ENCODE data around the gene HARS1. TPM values are rescaled to one million over a fixed set of nuclear protein-coding genes. Genes with fewer than 3 reads are reported as not detected.

The HARS1 gene
- total RNA-seq, 1 donor from 2014 or later: 77.7 TPM

DNA sequence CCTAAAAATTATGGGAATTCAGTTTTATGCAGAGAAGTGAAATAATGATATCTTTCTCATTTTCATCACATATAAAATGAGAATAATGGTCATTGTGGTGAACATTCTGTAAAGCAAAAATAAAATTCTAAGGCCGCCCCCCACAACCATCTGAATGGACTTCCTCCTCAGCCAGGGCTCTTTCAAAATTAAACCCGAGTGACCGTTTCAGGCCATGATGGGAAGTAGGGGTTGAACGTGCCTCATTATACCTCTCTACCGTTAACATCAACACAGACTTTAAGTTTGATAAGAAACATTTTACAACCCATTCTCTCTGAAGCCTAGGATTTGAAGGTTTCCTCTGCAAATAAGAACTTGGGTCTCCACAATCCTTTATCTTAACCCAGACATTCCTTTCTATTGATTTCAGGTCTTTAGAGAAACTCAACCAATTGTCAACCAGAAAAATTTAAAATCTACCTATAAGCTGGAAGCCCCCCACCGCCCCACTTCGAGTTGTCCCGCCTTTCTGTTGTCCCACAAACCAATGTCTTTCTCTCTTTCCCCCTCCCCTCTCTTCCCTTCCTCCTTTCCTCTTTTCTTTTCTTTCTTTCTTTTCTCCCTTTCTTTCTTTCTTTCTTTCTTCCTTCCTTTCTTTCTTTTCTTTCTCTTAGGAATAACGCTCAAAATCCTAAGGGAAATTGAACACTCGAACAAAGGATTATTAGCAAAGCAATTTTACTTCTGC is 53.6 kb downstream of the HARS1 start:
- peak overlapping the region; percentile 60 for H3K4me3 Mint-ChIP-seq (ENCODE audit: low read depth)
- no peak for DNase-seq (ENCODE audit: low spot score, unreplicated experiment)

DNA sequence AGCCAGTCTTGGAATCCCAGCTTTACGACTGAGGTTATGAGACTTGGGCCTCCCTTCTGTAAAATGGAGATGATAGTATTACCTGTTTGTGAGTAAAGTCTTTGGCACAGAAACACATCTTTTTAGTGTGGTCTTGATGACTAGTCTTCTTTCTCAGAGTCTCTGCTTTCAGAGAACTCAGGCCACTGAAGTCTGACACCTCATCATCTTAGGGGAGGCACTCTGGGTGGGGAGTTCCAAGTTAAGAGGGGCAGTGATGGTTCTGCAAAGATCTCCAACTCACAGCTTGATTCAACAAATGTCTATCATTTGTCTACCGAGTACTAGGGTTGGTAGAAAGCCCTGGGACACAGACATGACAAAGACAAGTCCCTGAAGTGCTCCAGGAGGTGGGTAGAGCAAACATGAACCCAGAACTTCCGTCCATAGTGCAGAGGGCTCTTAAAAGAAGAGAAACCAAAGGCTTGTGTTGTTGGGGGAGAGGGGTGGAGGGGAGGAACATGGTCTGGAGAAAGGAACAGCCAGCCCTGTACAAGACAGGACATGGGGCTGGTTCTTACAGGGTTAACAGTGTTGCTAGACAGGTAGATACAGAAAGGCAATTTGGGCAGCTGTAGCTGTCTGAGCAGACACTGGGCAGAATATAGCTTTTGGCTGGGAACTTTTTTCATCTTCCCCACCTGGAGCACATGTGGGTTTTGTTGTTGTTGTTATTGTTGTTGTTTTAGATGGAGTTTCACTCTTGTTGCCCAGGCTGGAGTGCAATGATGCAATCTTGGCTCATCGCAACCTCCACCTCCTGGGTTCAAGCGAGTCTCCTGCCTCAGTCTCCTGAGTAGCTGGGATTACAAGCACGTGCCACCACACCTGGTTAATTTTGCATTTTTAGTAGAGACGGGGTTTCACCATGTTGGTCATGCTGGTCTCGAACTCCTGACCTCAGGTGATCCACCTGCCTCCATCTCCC is 55.6 kb downstream of the HARS1 start:
- TF ChIP-seq CTCF (IDR thresholded peaks at IDR 0.05; ENCODE audit: unreplicated experiment): no peak
- Mint-ChIP-seq H3K36me3 (ENCODE audit: insufficient read depth) (peaks cover 2% of the 10 kb centered on the region), H3K4me1 (ENCODE audit: low read depth) (peaks cover 10% of the 10 kb centered on the region), H3K9me3 (ENCODE audit: low read depth) (peaks cover 10% of the 10 kb centered on the region), H3K27ac (no peak overlapping the region), H3K27me3 (no peaks in the 10 kb centered on the region), H3K4me3 (ENCODE audit: low read depth) (no peak overlapping the region)
- no peak for DNase-seq (ENCODE audit: low spot score, unreplicated experiment)

More for the DNA sequence above, 53.6 kb downstream of the HARS1 start:
- peaks cover 10% of the 10 kb centered on the region for H3K9me3 Mint-ChIP-seq (ENCODE audit: low read depth)
- no peaks in the 10 kb centered on the region for H3K27me3 Mint-ChIP-seq
- peaks cover 10% of the 10 kb centered on the region for H3K4me1 Mint-ChIP-seq (ENCODE audit: low read depth)
- H3K27ac Mint-ChIP-seq: no peak overlapping the region
- peaks cover 3% of the 10 kb centered on the region for H3K36me3 Mint-ChIP-seq (ENCODE audit: insufficient read depth)
- TF ChIP-seq CTCF (IDR thresholded peaks at IDR 0.05; ENCODE audit: unreplicated experiment): no peak

- no peak for DNase-seq (ENCODE audit: low spot score, unreplicated experiment)
- no peak for TF ChIP-seq CTCF (IDR thresholded peaks at IDR 0.05; ENCODE audit: unreplicated experiment)
- Mint-ChIP-seq H3K27ac (no peak overlapping the region), H3K4me1 (ENCODE audit: low read depth) (peaks cover 6% of the 10 kb centered on the region), H3K36me3 (ENCODE audit: insufficient read depth) (peaks cover 2% of the 10 kb centered on the region), H3K4me3 (ENCODE audit: low read depth) (no peak overlapping the region), H3K9me3 (ENCODE audit: low read depth) (peaks cover 10% of the 10 kb centered on the region), H3K27me3 (no peaks in the 10 kb centered on the region)
These were observed 57.1 kb downstream of the HARS1 start for GRCh38 chr5:140634103-140634502.

- TF ChIP-seq CTCF (IDR thresholded peaks at IDR 0.05; ENCODE audit: unreplicated experiment): no peak
- Mint-ChIP-seq H3K27ac (no peak overlapping the region), H3K27me3 (no peaks in the 10 kb centered on the region), H3K9me3 (ENCODE audit: low read depth) (peaks cover 10% of the 10 kb centered on the region), H3K4me3 (ENCODE audit: low read depth) (no peak overlapping the region), H3K4me1 (ENCODE audit: low read depth) (peaks cover 4% of the 10 kb centered on the region), H3K36me3 (ENCODE audit: insufficient read depth) (no peaks in the 10 kb centered on the region)
- DNase-seq (ENCODE audit: low spot score, unreplicated experiment): no peak
These were observed 57.7 kb downstream of the HARS1 start for GRCh38 chr5:140633501-140633900.

- H3K27ac Mint-ChIP-seq: no peak within 1 kb of the TSS
- DNase-seq (ENCODE audit: low spot score, unreplicated experiment): no peak
- peaks cover 9% of the 10 kb centered on the region for H3K9me3 Mint-ChIP-seq (ENCODE audit: low read depth)
These were observed 58.1 kb downstream of the HARS1 start, which contains the start of gene CD14 for GRCh38 chr5:140633021-140633471. TSS of gene CD14 (minus strand) at chr5:140633175. CDS start at chr5:140633071, 104 bp downstream.

More at GRCh38 chr5:140633021-140633471, 58.1 kb downstream of the HARS1 start, which contains the start of gene CD14:
- no peak for TF ChIP-seq CTCF (IDR thresholded peaks at IDR 0.05; ENCODE audit: unreplicated experiment)
- peaks cover 2% of the 10 kb centered on the region for H3K36me3 Mint-ChIP-seq (ENCODE audit: insufficient read depth)
- H3K27me3 Mint-ChIP-seq: no peaks in the 10 kb centered on the region
- no peak within 1 kb of the TSS for H3K4me3 Mint-ChIP-seq (ENCODE audit: low read depth)
- H3K4me1 Mint-ChIP-seq (ENCODE audit: low read depth): peaks cover 2% of the 10 kb centered on the region

All from progenitor cell of endocrine pancreas (in vitro differentiated cells).